HEK293T (cell line): ENCODE measurements around the gene PIK3AP1.
"Not testable (repeated sequence)": the region's sequence is repeated elsewhere in the genome, so short reads cannot be mapped to it uniquely, and the experiment has no call there.

Source experiments
- CTCF ChIA-PET: fragments of 350-600 bp; formaldehyde crosslinking; extraction: SDS; loops from one replicate; lab custom pipeline; 2021; ENCODE audit warnings: antibody characterized with exemption, inconsistent platforms; lab: Yijun Ruan, JAX
- POLR2A ChIA-PET: fragments of 350-600 bp; formaldehyde crosslinking; extraction: SDS; loops from one replicate; lab custom pipeline; 2020; ENCODE audit warnings: antibody characterized with exemption, inconsistent platforms; lab: Yijun Ruan, JAX
- DNase-seq: peaks from one replicate; pipeline ENCODE4 v3.0.0; 2012; ENCODE audit warnings: mixed read lengths; ENCODE audit errors: extremely low spot score
- ARNT ChIP-seq: fragments of 450-650 bp; IDR thresholded peaks from 2 replicates; pipeline ENCODE4 v1.6.1; 2017; ENCODE audit warnings: mild to moderate bottlenecking
- BHLHE40 ChIP-seq: fragments of 450-650 bp; IDR thresholded peaks from 2 replicates; pipeline ENCODE4 v1.6.1; 2016; ENCODE audit warnings: mild to moderate bottlenecking, moderate library complexity, borderline replicate concordance
- CTBP1 ChIP-seq: fragments of 450-650 bp; IDR thresholded peaks from 2 replicates; pipeline ENCODE4 v1.6.1; 2016; ENCODE audit warnings: borderline replicate concordance
- ELF4 ChIP-seq: fragments of 450-650 bp; IDR thresholded peaks from 2 replicates; pipeline ENCODE4 v1.6.1; 2017; ENCODE audit warnings: antibody characterized with exemption
- FOXA1 ChIP-seq: fragments of 450-650 bp; IDR thresholded peaks from 2 replicates; pipeline ENCODE4 v1.6.1; 2016; ENCODE audit warnings: mild to moderate bottlenecking
- FOXK2 ChIP-seq: fragments of 450-650 bp; IDR thresholded peaks from 2 replicates; pipeline ENCODE4 v1.6.1; 2016; ENCODE audit warnings: mild to moderate bottlenecking
- FOXM1 ChIP-seq: fragments of 450-650 bp; IDR thresholded peaks from 2 replicates; pipeline ENCODE4 v1.6.1; 2017; ENCODE audit warnings: mild to moderate bottlenecking, borderline replicate concordance
- HDGF ChIP-seq: fragments of 450-650 bp; IDR thresholded peaks from 2 replicates; pipeline ENCODE4 v1.6.1; 2017; ENCODE audit warnings: antibody characterized with exemption, borderline replicate concordance
- L3MBTL2 ChIP-seq: fragments of 450-650 bp; conservative IDR thresholded peaks from 2 replicates; pipeline ENCODE4 v1.6.1; 2016; ENCODE audit warnings: mild to moderate bottlenecking
- LEF1 ChIP-seq: fragments of 450-650 bp; IDR thresholded peaks from 2 replicates; pipeline ENCODE4 v1.6.1; 2017; ENCODE audit warnings: mild to moderate bottlenecking, borderline replicate concordance
- NFRKB ChIP-seq: fragments of 450-650 bp; IDR thresholded peaks from 2 replicates; pipeline ENCODE4 v1.6.1; 2016; ENCODE audit warnings: mild to moderate bottlenecking, moderate library complexity
- PKNOX1 ChIP-seq: fragments of 450-650 bp; IDR thresholded peaks from 2 replicates; pipeline ENCODE4 v1.6.1; 2016
- SP1 ChIP-seq: fragments of 450-650 bp; IDR thresholded peaks from 2 replicates; pipeline ENCODE4 v1.6.1; 2017
- SUZ12 ChIP-seq: fragments of 450-650 bp; IDR thresholded peaks from 2 replicates; pipeline ENCODE4 v1.6.1; 2016; ENCODE audit warnings: mild to moderate bottlenecking
- TARDBP ChIP-seq: fragments of 450-650 bp; IDR thresholded peaks from 2 replicates; pipeline ENCODE4 v1.6.1; 2016
- ZNF384 ChIP-seq: fragments of 450-650 bp; IDR thresholded peaks from 2 replicates; pipeline ENCODE4 v1.6.1; 2016

Gene PIK3AP1

GRCh38 chr10:96747734-96748550 lies 27.6 kb upstream of the PIK3AP1 start:
- POLR2A ChIA-PET = no interaction called here
- CTCF ChIA-PET = interaction anchor here (0.6 kb wide), 1 partner anchor 290 kb away, joined by 3 read pairs; no protein-coding TSS in a partner anchor
- TF ChIP-seq ZNF384 (no peak), CTBP1 (no peak), ELF4 (no peak), HDGF (no peak), SUZ12 (no peak), NFRKB (no peak), L3MBTL2 (no peak), FOXM1 (no peak), BHLHE40 (no peak), ARNT (no peak), SP1 (no peak), TARDBP (no peak), LEF1 (no peak), FOXK2 (no peak), PKNOX1 (no peak), FOXA1 (no peak)

GRCh38 chr10:96746503-96746902 lies 26.2 kb upstream of the PIK3AP1 start:
- DNase-seq = no peak
- ChIA-PET POLR2A (no interaction called here), CTCF (no interaction called here)
- TF ChIP-seq SP1 = no peak
- no peak for TF ChIP-seq FOXA1
- no peak for TF ChIP-seq NFRKB
- TF ChIP-seq ARNT = no peak
- TF ChIP-seq ZNF384 = no peak
- TF ChIP-seq FOXK2 = no peak
- TF ChIP-seq HDGF = no peak
- no peak for TF ChIP-seq LEF1
- TF ChIP-seq ELF4 = no peak
- no peak for TF ChIP-seq BHLHE40
- TF ChIP-seq CTBP1 = no peak
- no peak for TF ChIP-seq TARDBP
- TF ChIP-seq FOXM1 = no peak

More at GRCh38 chr10:96747734-96748550, 27.6 kb upstream of the PIK3AP1 start:
- no peak for DNase-seq

- DNase-seq = no peak
- POLR2A ChIA-PET = no interaction called here
- CTCF ChIA-PET = no interaction called here
- TF ChIP-seq CTBP1 = no peak
- TF ChIP-seq FOXK2 = no peak
- no peak for TF ChIP-seq SP1
- TF ChIP-seq PKNOX1 = no peak
- no peak for TF ChIP-seq FOXA1
Observed at GRCh38 chr10:96745950-96746349, 25.6 kb upstream of the PIK3AP1 start.

GRCh38 chr10:96743988-96744585 lies 23.8 kb upstream of the PIK3AP1 start:
- TF ChIP-seq SP1 (no peak), TARDBP (no peak), ARNT (no peak), FOXK2 (no peak), L3MBTL2 (no peak), CTBP1 (no peak), BHLHE40 (no peak), FOXM1 (no peak), SUZ12 (no peak), NFRKB (no peak), HDGF (no peak), PKNOX1 (no peak), ELF4 (no peak), ZNF384 (no peak), FOXA1 (no peak)
- no peak for DNase-seq
- ChIA-PET CTCF (interaction anchor here (0.6 to 1.0 kb wide), 3 partner anchors 103 to 213 kb away, joined by 3 to 22 read pairs (median 4); no protein-coding TSS in a partner anchor), POLR2A (no interaction called here)

- CTCF ChIA-PET, DNase-seq, POLR2A ChIA-PET: not testable (repeated sequence)
Observed at GRCh38 chr10:96741557-96741956, 21.2 kb upstream of the PIK3AP1 start.

- no peak for DNase-seq
- ChIA-PET CTCF (interaction anchor here (0.6 kb wide), 1 partner anchor 100 kb away, joined by 3 read pairs; no protein-coding TSS in a partner anchor), POLR2A (no interaction called here)
- TF ChIP-seq FOXM1 = no peak
- TF ChIP-seq CTBP1 = no peak
- TF ChIP-seq TARDBP = no peak
- no peak for TF ChIP-seq PKNOX1
- TF ChIP-seq HDGF = no peak
- no peak for TF ChIP-seq SUZ12
- TF ChIP-seq ZNF384 = no peak
- no peak for TF ChIP-seq BHLHE40
- no peak for TF ChIP-seq ARNT
- TF ChIP-seq FOXK2 = no peak
- TF ChIP-seq NFRKB = no peak
- TF ChIP-seq SP1 = no peak
- no peak for TF ChIP-seq L3MBTL2
- TF ChIP-seq LEF1 = no peak
Observed at GRCh38 chr10:96740579-96741281, 20.4 kb upstream of the PIK3AP1 start.
